SK-N-SH treated with all-trans-retinoic acid at 6 μM for 48 hours (cell line): ENCODE measurements around the gene SERPINH1.

Source experiments
- ATAC-seq: fragments of 200-7000 bp; cut with Tn5 transposase; 3 replicates; pipeline ENCODE4 v1.9.1; 2020; ENCODE audit warnings: mild to moderate bottlenecking, moderate library complexity
- ARNTL ChIP-seq: fragments of 450-650 bp; formaldehyde crosslinking; IDR thresholded peaks from 2 replicates; pipeline ENCODE4 v1.5.0; 2020; ENCODE audit warnings: low read depth, mild to moderate bottlenecking, moderate library complexity, borderline replicate concordance
- BACH2 ChIP-seq: fragments of 250-450 bp; sonication (Bioruptor Pico); IDR thresholded peaks from 2 replicates; pipeline ENCODE4 v1.9.0; 2021; ENCODE audit warnings: mild to moderate bottlenecking, borderline replicate concordance
- CREB5 ChIP-seq: fragments of 250-450 bp; sonication (Bioruptor Pico); IDR thresholded peaks from 2 replicates; pipeline ENCODE4 v1.5.1; 2020; ENCODE audit warnings: low read depth, mild to moderate bottlenecking, moderate library complexity
- CSDC2 ChIP-seq: fragments of 250-450 bp; sonication (Bioruptor Pico); IDR thresholded peaks from 2 replicates; pipeline ENCODE4 v1.5.0; 2020; ENCODE audit warnings: mild to moderate bottlenecking, moderate library complexity
- CSRNP3 ChIP-seq: fragments of 250-450 bp; sonication (Bioruptor Pico); IDR thresholded peaks from 2 replicates; pipeline ENCODE4 v1.5.1; 2021; ENCODE audit warnings: mild to moderate bottlenecking, moderate library complexity
- ESRRG ChIP-seq: fragments of 250-450 bp; sonication (Bioruptor Pico); IDR thresholded peaks from 2 replicates; pipeline ENCODE4 v1.6.1; 2021; ENCODE audit warnings: mild to moderate bottlenecking
- GLIS3 ChIP-seq: fragments of 250-450 bp; sonication (Bioruptor Pico); IDR thresholded peaks from 2 replicates; pipeline ENCODE4 v1.5.0; 2020; ENCODE audit warnings: mild to moderate bottlenecking, moderate library complexity
- ISL1 ChIP-seq: fragments of 250-450 bp; sonication (Bioruptor Pico); IDR thresholded peaks from 2 replicates; pipeline ENCODE4 v2.1.2; 2022; ENCODE audit warnings: mild to moderate bottlenecking, moderate library complexity
- OSR1 ChIP-seq: fragments of 250-450 bp; sonication (Bioruptor Pico); IDR thresholded peaks from 2 replicates; pipeline ENCODE4 v1.8.0; 2022; ENCODE audit warnings: moderate library complexity, mild to moderate bottlenecking, inconsistent platforms
- PATZ1 ChIP-seq: fragments of 250-450 bp; sonication (Bioruptor Pico); IDR thresholded peaks from 2 replicates; pipeline ENCODE4 v1.8.0; 2020; ENCODE audit warnings: mild to moderate bottlenecking, moderate library complexity, borderline replicate concordance
- POU6F1 ChIP-seq: fragments of 250-450 bp; sonication (Bioruptor Pico); IDR thresholded peaks from 2 replicates; pipeline ENCODE4 v1.8.0; 2021; ENCODE audit warnings: low read depth, mild to moderate bottlenecking, moderate library complexity, borderline replicate concordance
- RARB ChIP-seq: fragments of 250-450 bp; sonication (Bioruptor Pico); IDR thresholded peaks from 2 replicates; pipeline ENCODE4 v1.8.0; 2021; ENCODE audit warnings: mild to moderate bottlenecking, moderate library complexity
- SNAI2 ChIP-seq: fragments of 250-450 bp; sonication (Bioruptor Pico); IDR thresholded peaks from 2 replicates; pipeline ENCODE4 v1.5.0; 2020; ENCODE audit warnings: mild to moderate bottlenecking, moderate library complexity
- TCF4 ChIP-seq: fragments of 250-450 bp; sonication (Bioruptor Pico); IDR thresholded peaks from 2 replicates; pipeline ENCODE4 v1.8.0; 2021; ENCODE audit warnings: mild to moderate bottlenecking, moderate library complexity, borderline replicate concordance
- TOX ChIP-seq: fragments of 250-450 bp; sonication (Bioruptor Pico); IDR thresholded peaks from 2 replicates; pipeline ENCODE4 v1.8.0; 2021; ENCODE audit warnings: mild to moderate bottlenecking, moderate library complexity, borderline replicate concordance
- TSHZ2 ChIP-seq: fragments of 250-450 bp; sonication (Bioruptor Pico); IDR thresholded peaks from 2 replicates; pipeline ENCODE4 v1.5.0; 2020; ENCODE audit warnings: mild to moderate bottlenecking, moderate library complexity
- ZC3H10 ChIP-seq: fragments of 250-450 bp; sonication (Bioruptor Pico); IDR thresholded peaks from 2 replicates; pipeline ENCODE4 v1.5.1; 2021; ENCODE audit warnings: mild to moderate bottlenecking, moderate library complexity
- ZFP3 ChIP-seq: fragments of 250-450 bp; sonication (Bioruptor Pico); IDR thresholded peaks from 2 replicates; pipeline ENCODE4 v1.5.0; 2020; ENCODE audit warnings: mild to moderate bottlenecking, moderate library complexity
- ZFP30 ChIP-seq: fragments of 450-650 bp; formaldehyde crosslinking; IDR thresholded peaks from 2 replicates; pipeline ENCODE4 v1.5.0; 2022; ENCODE audit warnings: mild to moderate bottlenecking, moderate library complexity
- ZNF565 ChIP-seq: fragments of 450-650 bp; formaldehyde crosslinking; conservative IDR thresholded peaks from 2 replicates; pipeline ENCODE4 v1.5.0; 2020; ENCODE audit warnings: low read depth, mild to moderate bottlenecking, moderate library complexity
- ZNF70 ChIP-seq: fragments of 450-650 bp; formaldehyde crosslinking; IDR thresholded peaks from 2 replicates; pipeline ENCODE4 v1.5.0; 2020; ENCODE audit warnings: mild to moderate bottlenecking, moderate library complexity
- ZNF8 ChIP-seq: fragments of 450-650 bp; formaldehyde crosslinking; IDR thresholded peaks from 2 replicates; pipeline ENCODE4 v1.5.0; 2020; ENCODE audit warnings: mild to moderate bottlenecking, moderate library complexity

SERPINH1 gene

GRCh38 chr11:75514596-75514995 is 47.5 kb upstream of the SERPINH1 start:
- no peak for TF ChIP-seq BACH2 (CRISPR knock-in tag)
- no peak for TF ChIP-seq PATZ1 (CRISPR knock-in tag)
- no peak for TF ChIP-seq ARNTL (CRISPR knock-in tag)
- ATAC-seq, result no peak

GRCh38 chr11:75516140-75516539 is 45.9 kb upstream of the SERPINH1 start:
- TF ChIP-seq ZFP30 (CRISPR knock-in tag) (no peak), ZNF565 (no peak), TCF4 (CRISPR knock-in tag) (no peak)
- TF ChIP-seq, all 23 proteins: peak for 0

GRCh38 chr11:75516886-75517285 is 45.2 kb upstream of the SERPINH1 start:
- TF ChIP-seq ZFP3 (CRISPR knock-in tag) (no peak), CSRNP3 (CRISPR knock-in tag) (no peak), ZNF565 (no peak)
- TF ChIP-seq, all 23 proteins: peak for 0
- ATAC-seq, result no peak

More at GRCh38 chr11:75516140-75516539, 45.9 kb upstream of the SERPINH1 start:
- ATAC-seq, result no peak

- TF ChIP-seq ARNTL (CRISPR knock-in tag), result no peak
- no peak for TF ChIP-seq TCF4 (CRISPR knock-in tag)
- no peak for TF ChIP-seq ISL1
- TF ChIP-seq OSR1 (CRISPR knock-in tag), result no peak
- TF ChIP-seq CREB5 (CRISPR knock-in tag), result no peak
- TF ChIP-seq SNAI2, result no peak
- no peak for TF ChIP-seq ZNF565
- no peak for ATAC-seq
Measured at GRCh38 chr11:75518204-75518549, 43.9 kb upstream of the SERPINH1 start.

GRCh38 chr11:75518771-75519653 is 43.0 kb upstream of the SERPINH1 start:
- ATAC-seq, result no peak
- TF ChIP-seq TCF4 (CRISPR knock-in tag) (no peak), ZNF70 (no peak), RARB (CRISPR knock-in tag) (no peak), BACH2 (CRISPR knock-in tag) (no peak), ESRRG (CRISPR knock-in tag) (no peak), CSRNP3 (CRISPR knock-in tag) (no peak), CSDC2 (CRISPR knock-in tag) (no peak), TOX (CRISPR knock-in tag) (no peak), ZNF8 (CRISPR knock-in tag) (no peak), GLIS3 (CRISPR knock-in tag) (no peak), ZC3H10 (no peak), ARNTL (CRISPR knock-in tag) (no peak), ZFP30 (CRISPR knock-in tag) (no peak), POU6F1 (CRISPR knock-in tag) (no peak), ISL1 (no peak), TSHZ2 (CRISPR knock-in tag) (no peak), ZNF565 (no peak)
